Measurements from ENCODE around the gene RUFY3.

DNA sequence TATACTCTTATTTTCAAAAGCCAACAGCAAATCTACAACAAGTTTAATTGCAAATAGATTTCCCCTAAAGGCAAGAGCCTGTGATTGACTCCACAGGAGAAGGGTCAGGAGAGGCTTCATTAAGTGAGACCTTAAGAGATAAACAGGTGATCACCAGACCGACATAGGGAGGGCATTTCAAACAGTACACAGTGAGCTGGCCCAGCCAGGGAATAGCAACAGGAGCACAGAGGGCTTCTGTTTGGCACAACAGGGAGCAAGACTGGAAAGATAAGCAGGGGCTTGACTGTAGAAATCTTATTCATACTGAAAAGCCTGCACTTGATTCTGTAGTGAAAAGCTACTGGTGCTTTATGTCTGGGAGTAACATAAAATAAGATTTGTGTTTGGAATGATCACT lies 3.9 kb downstream of the RUFY3 start:
- TF ChIP-seq, protein P1, sequence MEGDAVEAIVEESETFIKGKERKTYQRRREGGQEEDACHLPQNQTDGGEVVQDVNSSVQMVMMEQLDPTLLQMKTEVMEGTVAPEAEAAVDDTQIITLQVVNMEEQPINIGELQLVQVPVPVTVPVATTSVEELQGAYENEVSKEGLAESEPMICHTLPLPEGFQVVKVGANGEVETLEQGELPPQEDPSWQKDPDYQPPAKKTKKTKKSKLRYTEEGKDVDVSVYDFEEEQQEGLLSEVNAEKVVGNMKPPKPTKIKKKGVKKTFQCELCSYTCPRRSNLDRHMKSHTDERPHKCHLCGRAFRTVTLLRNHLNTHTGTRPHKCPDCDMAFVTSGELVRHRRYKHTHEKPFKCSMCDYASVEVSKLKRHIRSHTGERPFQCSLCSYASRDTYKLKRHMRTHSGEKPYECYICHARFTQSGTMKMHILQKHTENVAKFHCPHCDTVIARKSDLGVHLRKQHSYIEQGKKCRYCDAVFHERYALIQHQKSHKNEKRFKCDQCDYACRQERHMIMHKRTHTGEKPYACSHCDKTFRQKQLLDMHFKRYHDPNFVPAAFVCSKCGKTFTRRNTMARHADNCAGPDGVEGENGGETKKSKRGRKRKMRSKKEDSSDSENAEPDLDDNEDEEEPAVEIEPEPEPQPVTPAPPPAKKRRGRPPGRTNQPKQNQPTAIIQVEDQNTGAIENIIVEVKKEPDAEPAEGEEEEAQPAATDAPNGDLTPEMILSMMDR (IDR thresholded peaks at IDR 0.05), result no peak
- TF ChIP-seq ZFX (IDR thresholded peaks at IDR 0.05; ENCODE audit: borderline replicate concordance), result no peak
